Spleen (tissue), 7 donors: ENCODE data around the gene CCRL2.

Experiments
- POLR2A ChIP-seq, 3 donors: fragments of 450-650 bp; IDR thresholded peaks; one replicate each; pipeline ENCODE4 v1.5.1; 2017; ENCODE audit warnings: antibody characterized with exemption in 3 of 3, mild to moderate bottlenecking in 1 of 3
- POLR2AphosphoS5 ChIP-seq, 3 donors: sonication (generic); formaldehyde crosslinking; IDR thresholded peaks; one replicate each; pipeline ENCODE4 v1.5.1; 2017; ENCODE audit warnings: antibody characterized with exemption in 3 of 3
- TF ChIP-seq, protein P1 (sequence below), 11 experiments: fragments of 200-600 bp in 7 of 11; fragments of 450-650 bp in 4 of 11; sonication (generic) in 4 of 11; IDR thresholded peaks in 8 of 11; conservative IDR thresholded peaks in 3 of 11; 1 replicate in 7 of 11; 2 replicates in 4 of 11; pipeline versions ENCODE4 v1.4.0 to v1.8.0; 2016 to 2021; ENCODE audit warnings: antibody characterized with exemption in 11 of 11, inconsistent platforms in 4 of 11, mild to moderate bottlenecking in 1 of 11
- donor health status: DM: no; HTN: no; CAD: no; lungs with moderate emphysema.
- donor health status: DM: no; HTN: no; CAD: no.
- donor health status: DM: no; HTN: no; CAD: no.

DNA sequence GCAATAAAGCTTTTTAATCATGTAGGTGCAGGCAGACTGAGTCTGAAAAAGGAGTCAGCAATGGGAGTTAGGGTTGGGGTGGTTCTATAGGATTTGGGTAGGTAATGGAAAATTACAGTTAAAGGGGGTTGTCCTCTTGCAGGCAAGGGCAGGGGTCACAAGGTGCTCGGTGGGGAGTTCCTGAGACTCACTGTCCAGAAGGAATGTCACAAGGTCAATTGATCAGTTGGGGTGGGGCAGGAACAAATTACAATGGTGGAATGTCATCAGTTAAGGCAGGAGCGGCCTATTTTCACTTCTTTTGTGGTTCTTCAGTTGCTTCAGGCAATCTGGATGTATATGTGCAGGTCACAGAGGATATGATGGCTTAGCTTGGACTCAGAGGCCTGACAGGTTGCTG lies 14.0 kb upstream of the CCRL2 start:
- TF ChIP-seq, protein P1, sequence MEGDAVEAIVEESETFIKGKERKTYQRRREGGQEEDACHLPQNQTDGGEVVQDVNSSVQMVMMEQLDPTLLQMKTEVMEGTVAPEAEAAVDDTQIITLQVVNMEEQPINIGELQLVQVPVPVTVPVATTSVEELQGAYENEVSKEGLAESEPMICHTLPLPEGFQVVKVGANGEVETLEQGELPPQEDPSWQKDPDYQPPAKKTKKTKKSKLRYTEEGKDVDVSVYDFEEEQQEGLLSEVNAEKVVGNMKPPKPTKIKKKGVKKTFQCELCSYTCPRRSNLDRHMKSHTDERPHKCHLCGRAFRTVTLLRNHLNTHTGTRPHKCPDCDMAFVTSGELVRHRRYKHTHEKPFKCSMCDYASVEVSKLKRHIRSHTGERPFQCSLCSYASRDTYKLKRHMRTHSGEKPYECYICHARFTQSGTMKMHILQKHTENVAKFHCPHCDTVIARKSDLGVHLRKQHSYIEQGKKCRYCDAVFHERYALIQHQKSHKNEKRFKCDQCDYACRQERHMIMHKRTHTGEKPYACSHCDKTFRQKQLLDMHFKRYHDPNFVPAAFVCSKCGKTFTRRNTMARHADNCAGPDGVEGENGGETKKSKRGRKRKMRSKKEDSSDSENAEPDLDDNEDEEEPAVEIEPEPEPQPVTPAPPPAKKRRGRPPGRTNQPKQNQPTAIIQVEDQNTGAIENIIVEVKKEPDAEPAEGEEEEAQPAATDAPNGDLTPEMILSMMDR (IDR thresholded peaks at IDR 0.05 in 8 of 11, conservative IDR thresholded peaks at IDR 0.05 in 3 of 11), result no peak
- TF ChIP-seq POLR2A (IDR thresholded peaks at IDR 0.05), result no peak
- TF ChIP-seq POLR2AphosphoS5 (IDR thresholded peaks at IDR 0.05), result no peak
